GM12878 (cell line): ENCODE data around the gene AXL. TPM values are rescaled to one million over a fixed set of nuclear protein-coding genes. Genes with fewer than 3 reads are reported as not detected.

Experiments used
- ATAC-seq: fragments of 200-7000 bp; cut with Tn5 transposase; 3 replicates; pipeline ENCODE4 v1.9.1; 2020; ENCODE audit warnings: mild to moderate bottlenecking, moderate library complexity
- BruUV-seq: library from RNA; stranded (reverse); fragments of 400-500 nt; replicated peaks from 2 replicates; lab custom pipeline; 2021; lab: Mats Ljungman, UMichigan
- CTCF ChIA-PET: fragments of 300-600 bp; sonication (Branson Sonifier 250); formaldehyde crosslinking; extraction: SDS; loops from one replicate; lab custom pipeline; 2021; ENCODE audit warnings: inconsistent platforms; lab: Yijun Ruan, JAX
- POLR2A ChIA-PET: fragments of 350-600 bp; formaldehyde crosslinking; extraction: SDS; loops from one replicate; lab custom pipeline; 2021; ENCODE audit warnings: inconsistent platforms; lab: Charles Lee
- RAD21 ChIA-PET: fragments of 300-600 bp; sonication (Branson Sonifier 250); formaldehyde crosslinking; loops from one replicate; lab custom pipeline; 2023; ENCODE audit warnings: antibody characterized with exemption; ENCODE audit not compliant: unreplicated experiment; lab: Charles Lee
- SMC1A ChIA-PET: fragments of 300-600 bp; sonication (Branson Sonifier 250); formaldehyde crosslinking; loops from one replicate; lab custom pipeline; 2023; ENCODE audit not compliant: unreplicated experiment, uncharacterized antibody; lab: Charles Lee
- DNase-seq: peaks from one replicate; pipeline ENCODE4 v3.0.0-alpha.2; 2011; ENCODE audit warnings: low read depth, low spot score
- FAIRE-seq: peaks from 3 replicates; lab custom pipeline; 2011; peaks lifted over from hg19 to GRCh38; lab: Jason Lieb, UNC
- H2AFZ ChIP-seq: 2 replicates; pipeline ENCODE4 v1.6.0; 2011; ENCODE audit warnings: low read depth, low read length, control low read depth; ENCODE audit not compliant: control insufficient read depth
- H3K27ac ChIP-seq: 2 replicates; pipeline ENCODE4 v1.5.1; 2011; ENCODE audit warnings: control low read depth; ENCODE audit not compliant: control insufficient read depth, insufficient read depth
- H3K27me3 ChIP-seq, 2 experiments: replicated peaks in 1 of 2; 2 replicates each; pipeline versions ENCODE4 v1.6.0 to v1.6.1; 2011; ENCODE audit warnings: low read length in 1 of 2; ENCODE audit not compliant: control insufficient read depth in 2 of 2, insufficient read depth in 2 of 2
- H3K36me3 ChIP-seq, 2 experiments: 2 replicates each; pipeline ENCODE4 v1.5.1; 2011; ENCODE audit warnings: low read length in 1 of 2; ENCODE audit not compliant: control insufficient read depth in 2 of 2, insufficient read depth in 2 of 2
- H3K4me1 ChIP-seq: 2 replicates; pipeline ENCODE4 v1.6.1; 2011; ENCODE audit warnings: mild to moderate bottlenecking, low read length, moderate library complexity, mixed read lengths; ENCODE audit not compliant: control insufficient read depth, insufficient read depth
- H3K4me2 ChIP-seq: 2 replicates; pipeline ENCODE4 v1.6.0; 2011; ENCODE audit warnings: control low read depth; ENCODE audit not compliant: control insufficient read depth, insufficient read depth
- H3K4me3 ChIP-seq: fragments of 200-600 bp; sonication (generic); 2 replicates; pipeline ENCODE4 v1.5.1; 2016
- H3K79me2 ChIP-seq: 2 replicates; pipeline ENCODE4 v1.6.0; 2011; ENCODE audit warnings: low read length; ENCODE audit not compliant: control insufficient read depth, insufficient read depth
- H3K9ac ChIP-seq: 2 replicates; pipeline ENCODE4 v1.8.0; 2011; ENCODE audit warnings: low read length, control low read depth, mixed read lengths; ENCODE audit not compliant: control insufficient read depth, insufficient read depth
- H3K9me3 ChIP-seq: replicated peaks from 3 replicates; pipeline ENCODE4 v1.5.1; 2011; ENCODE audit warnings: mild to moderate bottlenecking, low read length; ENCODE audit not compliant: control insufficient read depth, insufficient read depth
- H4K20me1 ChIP-seq: 2 replicates; pipeline ENCODE4 v1.6.0; 2011; ENCODE audit not compliant: control insufficient read depth, insufficient read depth
- EED ChIP-seq: sonication (generic); IDR thresholded peaks from 2 replicates; pipeline ENCODE4 v1.6.1; 2016; ENCODE audit warnings: antibody characterized with exemption, low read depth
- NKRF ChIP-seq: fragments of 450-650 bp; conservative IDR thresholded peaks from 2 replicates; pipeline ENCODE4 v1.6.1; 2017; ENCODE audit warnings: mild to moderate bottlenecking, moderate library complexity
- SREBF2 ChIP-seq: IDR thresholded peaks from 2 replicates; pipeline ENCODE4 v1.6.1; 2012; ENCODE audit warnings: mild to moderate bottlenecking, low read length
- ZNF217 ChIP-seq: fragments of 450-650 bp; IDR thresholded peaks from 2 replicates; pipeline ENCODE4 v1.6.1; 2017; ENCODE audit warnings: antibody characterized with exemption, mild to moderate bottlenecking
- ZNF622 ChIP-seq: fragments of 450-650 bp; IDR thresholded peaks from 2 replicates; pipeline ENCODE4 v1.6.1; 2017; ENCODE audit warnings: mild to moderate bottlenecking, inconsistent platforms
- WGBS: methylation state at CpG from one replicate; pipeline ENCODE4 v1.1.6; 2016; ENCODE audit warnings: low lambda C conversion rate; ENCODE audit not compliant: insufficient replicate concordance, insufficient coverage; ENCODE audit errors: missing lambda C conversion rate; 5-methylcytosine and 5-hydroxymethylcytosine counted together
- in situ Hi-C: fragments of 300-500 bp; cut with MboI; formaldehyde crosslinking; loops from 9 replicates; pipeline ENCODE4 v1.14.3; 2018; ENCODE audit warnings: mixed read lengths
- intact Hi-C: fragments of 100-400 bp; cut with micrococcal nuclease; formaldehyde crosslinking; loops from one replicate; pipeline ENCODE4 v1.14.2; 2022; ENCODE audit not compliant: unreplicated experiment
- polyA plus RNA-seq, 11 experiments: library from polyadenylated mRNA; depleted of rRNA in 4 of 11; unstranded in 6 of 11; stranded (reverse) in 5 of 11; fragments of >200 nt; fragmentation: Nextera tagmentation in 4 of 11; fragmentation: Illumina TruSeq in 1 of 11; extraction: Ambion mirVana in 4 of 11; extraction: Trizol in 1 of 11; gene quantifications; 1 replicate in 1 of 11; 2 replicates in 10 of 11; pipeline versions ENCODE4 v1.2.1 to v1.2.3, GENCODE V29; 2011 to 2016; ENCODE audit warnings: inconsistent platforms in 2 of 11, missing spikeins in 2 of 11, low read depth in 1 of 11
- total RNA-seq, 4 experiments: library from RNA; depleted of rRNA in 3 of 4; stranded (reverse); fragments of >200 nt in 3 of 4; fragmentation: Illumina TruSeq in 1 of 4; extraction: Trizol in 1 of 4; gene quantifications; 2 replicates each; pipeline versions ENCODE4 v1.2.1 to v1.2.3, GENCODE V29; 2013 to 2021

AXL gene
- total and polyA plus RNA-seq, 10 of the 15 experiments (the other 5 are each of a cell fraction or from before 2014, with no cell fraction given): under 0.01 to 0.33 (median 0.07) TPM; not detected in 4

GRCh38 chr19:41298348-41298964, 79.4 kb downstream of the AXL start (continued):
- no peak for TF ChIP-seq SREBF2
- TF ChIP-seq EED: peak; percentile 55

DNA sequence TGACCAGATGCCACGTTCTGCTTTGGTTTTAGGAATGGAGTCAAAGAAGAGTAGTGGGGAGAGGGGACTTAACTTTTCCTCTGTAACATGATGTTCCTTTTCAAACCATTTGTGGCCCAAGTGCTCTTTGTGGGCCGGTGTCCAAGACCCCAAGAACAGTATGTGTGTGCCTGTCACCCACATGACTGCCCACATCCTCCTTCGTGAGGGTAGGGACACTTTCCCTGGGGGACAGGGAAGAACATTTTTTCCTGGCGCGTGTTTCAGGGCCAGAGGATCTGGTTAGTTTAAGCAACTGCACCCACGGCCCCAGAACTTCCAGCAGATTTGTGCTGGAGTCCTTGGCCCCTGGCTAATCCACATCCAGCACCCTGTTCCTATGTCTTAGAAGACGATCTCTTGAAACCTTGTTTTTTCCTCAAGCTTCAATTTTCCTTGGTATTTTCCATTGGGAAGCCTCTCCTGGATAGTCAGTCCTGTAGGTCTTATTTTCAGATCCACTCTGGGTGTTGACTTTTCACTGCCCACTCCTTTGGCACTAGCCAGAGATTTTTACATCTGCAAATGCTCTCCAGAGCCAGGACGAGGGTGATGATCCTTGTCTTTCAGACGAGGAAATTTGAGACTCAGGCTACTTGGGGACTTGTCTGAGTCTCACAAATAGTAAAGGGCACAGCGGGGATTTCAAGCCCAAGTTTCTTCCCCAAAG, 80.2 kb downstream of the AXL start:
- peaks cover 10% of the 10 kb centered on the region for H3K79me2 ChIP-seq
- no peak overlapping the region for H3K4me2 ChIP-seq
- no peaks in the 10 kb centered on the region for H3K27me3 ChIP-seq
- no peak overlapping the region for H3K4me3 ChIP-seq
- ATAC-seq (no peak), DNase-seq (no peak)
- ChIA-PET POLR2A (interaction anchor here (0.5 to 3.2 kb wide), 3 partner anchors 35 to 95 kb away, joined by 3 to 11 read pairs (median 8); partner anchors contain the start of gene HNRNPUL1), SMC1A (interaction anchor here (0.6 to 4.1 kb wide), 4 partner anchors 9 to 65 kb away, joined by 3 to 36 read pairs (median 12); partner anchors contain the start of genes B9D2 and HNRNPUL1)
- intact Hi-C loops: no loop called here
- WGBS: 83% methylated on average over 10 of the region's 10 CpGs
- TF ChIP-seq ZNF622: no peak
- TF ChIP-seq NKRF: no peak
- TF ChIP-seq ZNF217: no peak
- TF ChIP-seq, all 136 proteins: peak for 0
- ChIA-PET RAD21 (interaction anchor here (1.5 to 3.4 kb wide), 3 partner anchors 9 to 95 kb away, joined by 4 to 23 read pairs (median 6); no protein-coding TSS in a partner anchor), CTCF (interaction anchor here (0.6 to 7.5 kb wide), 5 partner anchors 9 to 140 kb away, joined by 3 to 50 read pairs (median 3); no protein-coding TSS in a partner anchor)
- H3K4me1 ChIP-seq: peaks cover 66% of the 10 kb centered on the region
- peak overlapping the region; percentile 95 for H3K27ac ChIP-seq
- no peak overlapping the region for H2AFZ ChIP-seq
- no peak overlapping the region for H3K9ac ChIP-seq
- in situ Hi-C loops: no loop called here
- BruUV-seq: no TSS peak
- peaks cover 51 to 55% of the 10 kb centered on the region in 2 experiments for H3K36me3 ChIP-seq
- no peaks in the 10 kb centered on the region for H3K9me3 ChIP-seq
- H4K20me1 ChIP-seq: no peaks in the 10 kb centered on the region
- no peak for FAIRE-seq
